HG03103 (cell line): ENCODE measurements around the gene SH2D6.
"Not testable (repeated sequence)": the region's sequence is repeated elsewhere in the genome, so short reads cannot be mapped to it uniquely, and the experiment has no call there.

Experiments
- ATAC-seq: cut with Tn5 transposase; IDR thresholded peaks from one replicate; pipeline ENCODE4 v1.9.1; 2021; ENCODE audit warnings: low read depth; ENCODE audit not compliant: unreplicated experiment

Gene SH2D6

GRCh38 chr2:85418132-85419008 is at the start of gene SH2D6:
SH2D6 (plus strand) TSS chr2:85418714; CDS start chr2:85429466, 10,752 bp downstream.
- ATAC-seq: peak; percentile 73

- no peak for ATAC-seq
These were observed 49.6 kb upstream of the SH2D6 start for GRCh38 chr2:85368921-85369320.

GRCh38 chr2:85369500-85369899 is 49.0 kb upstream of the SH2D6 start:
- ATAC-seq: no peak

- ATAC-seq: no peak
These were observed 47.5 kb upstream of the SH2D6 start for GRCh38 chr2:85371045-85371444.

- ATAC-seq: no peak
These were observed 42.0 kb upstream of the SH2D6 start for GRCh38 chr2:85376291-85377065.

GRCh38 chr2:85377083-85377482 is 41.4 kb upstream of the SH2D6 start:
- no peak for ATAC-seq

- no peak for ATAC-seq
These were observed 40.3 kb upstream of the SH2D6 start for GRCh38 chr2:85378257-85378656.

GRCh38 chr2:85380048-85380447 is 38.5 kb upstream of the SH2D6 start:
- no peak for ATAC-seq

- not testable (repeated sequence) for ATAC-seq
These were observed 35.4 kb upstream of the SH2D6 start for GRCh38 chr2:85383151-85383550.

GRCh38 chr2:85383850-85384249 is 34.7 kb upstream of the SH2D6 start:
- ATAC-seq: no peak

- no peak for ATAC-seq
These were observed 32.8 kb upstream of the SH2D6 start for GRCh38 chr2:85385746-85386145.

GRCh38 chr2:85387754-85388153 is 30.8 kb upstream of the SH2D6 start:
- ATAC-seq: no peak

- no peak for ATAC-seq
These were observed 29.5 kb upstream of the SH2D6 start for GRCh38 chr2:85388878-85389538.

- ATAC-seq: no peak
These were observed 27.4 kb upstream of the SH2D6 start for GRCh38 chr2:85390941-85391669.

GRCh38 chr2:85393836-85394235 is 24.7 kb upstream of the SH2D6 start:
- no peak for ATAC-seq

- ATAC-seq: no peak
These were observed 24.2 kb upstream of the SH2D6 start for GRCh38 chr2:85394261-85394681.

GRCh38 chr2:85394976-85395375 is 23.5 kb upstream of the SH2D6 start:
- ATAC-seq: no peak

- no peak for ATAC-seq
These were observed 22.5 kb upstream of the SH2D6 start for GRCh38 chr2:85395912-85396475.

GRCh38 chr2:85396531-85397470 is 21.7 kb upstream of the SH2D6 start:
- no peak for ATAC-seq
